SU-DHL-6 (cell line): ENCODE data around the gene TEK.

ENCODE experiments used
- H2AFZ ChIP-seq: fragments of 200-600 bp; sonication (generic); 2 replicates; pipeline ENCODE4 v1.6.1; 2014; ENCODE audit warnings: low read depth, mild to moderate bottlenecking, moderate library complexity, mixed read lengths, antibody characterized with exemption, low read length; ENCODE audit not compliant: severe bottlenecking
- H3F3A ChIP-seq: fragments of 200-600 bp; shearing (Covaris generic); 2 replicates; pipeline ENCODE4 v1.6.0; 2016; ENCODE audit warnings: antibody characterized with exemption, mild to moderate bottlenecking; ENCODE audit not compliant: insufficient read depth
- H3K27ac ChIP-seq: fragments of 200-600 bp; sonication (generic); 2 replicates; pipeline ENCODE4 v1.5.1; 2016; ENCODE audit warnings: low read depth, mild to moderate bottlenecking, low read length, moderate library complexity, mixed read lengths
- H3K27me3 ChIP-seq: fragments of 200-600 bp; sonication (generic), shearing (Covaris generic); 2 replicates; pipeline ENCODE4 v1.6.0; 2014; ENCODE audit warnings: mild to moderate bottlenecking, low read length
- H3K36me3 ChIP-seq: fragments of 200-600 bp; sonication (generic); 2 replicates; pipeline ENCODE4 v1.6.1; 2014; ENCODE audit warnings: mild to moderate bottlenecking, low read length, mixed read lengths
- H3K4me2 ChIP-seq: fragments of 300-600, 200-600 bp; shearing (Covaris generic), sonication (generic); 2 replicates; pipeline ENCODE4 v1.6.0; 2014; ENCODE audit warnings: low read length, low read depth, mild to moderate bottlenecking; ENCODE audit not compliant: poor library complexity, severe bottlenecking
- H3K4me3 ChIP-seq: fragments of 200-600 bp; sonication (generic); 2 replicates; pipeline ENCODE4 v1.5.1; 2014; ENCODE audit warnings: antibody characterized with exemption, low read length, mild to moderate bottlenecking, mixed read lengths; ENCODE audit not compliant: insufficient read depth, poor library complexity, severe bottlenecking
- H3K79me2 ChIP-seq: fragments of 200-600 bp; sonication (generic); 2 replicates; pipeline ENCODE4 v1.6.1; 2014; ENCODE audit warnings: mild to moderate bottlenecking, low read length, moderate library complexity; ENCODE audit not compliant: insufficient read depth
- H3K9ac ChIP-seq: fragments of 200-600 bp; sonication (generic); 2 replicates; pipeline ENCODE4 v1.7.0; 2014; ENCODE audit warnings: mild to moderate bottlenecking, low read length
- H3K9me2 ChIP-seq: fragments of 200-600 bp; sonication (generic); replicated peaks from 2 replicates; pipeline ENCODE4 v1.6.1; 2014; ENCODE audit warnings: low read length; ENCODE audit not compliant: insufficient read depth
- H3K9me3 ChIP-seq: fragments of 200-600 bp; sonication (generic); 2 replicates; pipeline ENCODE4 v1.6.1; 2014; ENCODE audit warnings: low read length, mixed read lengths; ENCODE audit not compliant: insufficient read depth
- H4K20me1 ChIP-seq: fragments of 200-600 bp; sonication (generic); 2 replicates; pipeline ENCODE4 v1.6.1; 2014; ENCODE audit warnings: low read depth, mild to moderate bottlenecking, antibody characterized with exemption, low read length, moderate library complexity, mixed read lengths
- EZH2phosphoT487 ChIP-seq: fragments of 200-600 bp; sonication (generic), shearing (Covaris generic); conservative IDR thresholded peaks from 2 replicates; pipeline ENCODE4 v1.6.1; 2018; ENCODE audit warnings: mild to moderate bottlenecking, antibody characterized with exemption, low read length, moderate library complexity, mixed read lengths
- TF ChIP-seq, protein P1 (sequence below): fragments of 200-600 bp; sonication (generic); IDR thresholded peaks from one replicate; pipeline ENCODE4 v1.5.1; 2017; ENCODE audit warnings: antibody characterized with exemption, mild to moderate bottlenecking, low read length, moderate library complexity; ENCODE audit not compliant: insufficient read depth, poor library complexity, severe bottlenecking

Gene TEK

GRCh38 chr9:27108981-27109541 is at the start of gene TEK:
TSS of gene TEK (plus strand) at chr9:27109225. CDS start at chr9:27109591, 366 bp downstream.
- Histone ChIP-seq H2AFZ (no peak within 1 kb of the TSS), H3K9ac (no peak within 1 kb of the TSS), H3K36me3 (no peaks in the 10 kb centered on the region)

GRCh38 chr9:27059412-27059811 is 49.6 kb upstream of the TEK start:
- no peaks in the 10 kb centered on the region for H3K9me2 ChIP-seq
- H3K9me3 ChIP-seq, result no peaks in the 10 kb centered on the region
- no peaks in the 10 kb centered on the region for H4K20me1 ChIP-seq
- no peak overlapping the region for H3K9ac ChIP-seq
- no peak overlapping the region for H3K27ac ChIP-seq
- no peaks in the 10 kb centered on the region for H3K79me2 ChIP-seq
- TF ChIP-seq, protein P1, sequence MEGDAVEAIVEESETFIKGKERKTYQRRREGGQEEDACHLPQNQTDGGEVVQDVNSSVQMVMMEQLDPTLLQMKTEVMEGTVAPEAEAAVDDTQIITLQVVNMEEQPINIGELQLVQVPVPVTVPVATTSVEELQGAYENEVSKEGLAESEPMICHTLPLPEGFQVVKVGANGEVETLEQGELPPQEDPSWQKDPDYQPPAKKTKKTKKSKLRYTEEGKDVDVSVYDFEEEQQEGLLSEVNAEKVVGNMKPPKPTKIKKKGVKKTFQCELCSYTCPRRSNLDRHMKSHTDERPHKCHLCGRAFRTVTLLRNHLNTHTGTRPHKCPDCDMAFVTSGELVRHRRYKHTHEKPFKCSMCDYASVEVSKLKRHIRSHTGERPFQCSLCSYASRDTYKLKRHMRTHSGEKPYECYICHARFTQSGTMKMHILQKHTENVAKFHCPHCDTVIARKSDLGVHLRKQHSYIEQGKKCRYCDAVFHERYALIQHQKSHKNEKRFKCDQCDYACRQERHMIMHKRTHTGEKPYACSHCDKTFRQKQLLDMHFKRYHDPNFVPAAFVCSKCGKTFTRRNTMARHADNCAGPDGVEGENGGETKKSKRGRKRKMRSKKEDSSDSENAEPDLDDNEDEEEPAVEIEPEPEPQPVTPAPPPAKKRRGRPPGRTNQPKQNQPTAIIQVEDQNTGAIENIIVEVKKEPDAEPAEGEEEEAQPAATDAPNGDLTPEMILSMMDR, result no peak
- TF ChIP-seq EZH2phosphoT487, result no peak
- H3K27me3 ChIP-seq, result no peaks in the 10 kb centered on the region
- H3K36me3 ChIP-seq, result no peaks in the 10 kb centered on the region
- H3K4me3 ChIP-seq, result no peak overlapping the region
- 0 out of 2 replicates have a peak, but pooled peaks cover 2% of the 10 kb centered on the region for H3F3A ChIP-seq
- no peak overlapping the region for H2AFZ ChIP-seq
- H3K4me2 ChIP-seq, result no peak overlapping the region

More at GRCh38 chr9:27108981-27109541, at the start of gene TEK:
- Histone ChIP-seq H3K27me3 (no peaks in the 10 kb centered on the region), H3K4me2 (no peak within 1 kb of the TSS), H3K9me3 (no peaks in the 10 kb centered on the region), H3K79me2 (no peaks in the 10 kb centered on the region), H3K27ac (no peak within 1 kb of the TSS), H4K20me1 (no peaks in the 10 kb centered on the region), H3K9me2 (no peaks in the 10 kb centered on the region), H3K4me3 (no peak within 1 kb of the TSS), H3F3A (no peaks in the 10 kb centered on the region)
- no peak for TF ChIP-seq EZH2phosphoT487
- TF ChIP-seq, protein P1, result no peak

GRCh38 chr9:27059907-27060306 is 49.1 kb upstream of the TEK start:
- Histone ChIP-seq H3K9me3 (no peaks in the 10 kb centered on the region), H3K9ac (no peak overlapping the region), H3K4me3 (no peak overlapping the region), H3K27me3 (no peaks in the 10 kb centered on the region), H2AFZ (no peak overlapping the region), H3K27ac (no peak overlapping the region), H3K9me2 (no peaks in the 10 kb centered on the region), H3K36me3 (no peaks in the 10 kb centered on the region), H3F3A (0 out of 2 replicates have a peak, but pooled peaks cover 2% of the 10 kb centered on the region), H3K79me2 (no peaks in the 10 kb centered on the region), H4K20me1 (no peaks in the 10 kb centered on the region), H3K4me2 (no peak overlapping the region)
- no peak for TF ChIP-seq EZH2phosphoT487
- TF ChIP-seq, protein P1, result no peak
